Psoas muscle (tissue), 8 donors: Measurements from ENCODE around the gene CLIP2. TPM values are rescaled to one million over a fixed set of nuclear protein-coding genes. Genes with fewer than 3 reads are reported as not detected.
"Not testable (repeated sequence)": the region's sequence is repeated elsewhere in the genome, so short reads cannot be mapped to it uniquely, and the experiment has no call there.

ENCODE experiments used
- ATAC-seq, 4 donors: fragments of 200-7000 bp; cut with Tn5 transposase; one replicate each; pipeline ENCODE4 v1.9.1; 2020; ENCODE audit warnings: moderate library complexity in 3 of 4, mild to moderate bottlenecking in 2 of 4
- DNase-seq, 2 donors: peaks; one replicate each; pipeline ENCODE4 v3.0.0-alpha.2; 2020
- H3K27ac ChIP-seq: fragments of 200-600 bp; one replicate; pipeline ENCODE4 v1.8.0; 2022
- H3K27me3 ChIP-seq, 3 donors: fragments of 200-600 bp in 1 of 3; one replicate each; pipeline versions ENCODE4 v1.6.1 to v1.8.0; 2013 to 2022; ENCODE audit warnings: low read length in 2 of 3, mild to moderate bottlenecking in 2 of 3, moderate library complexity in 1 of 3; ENCODE audit not compliant: insufficient read depth in 3 of 3
- H3K36me3 ChIP-seq, 2 donors: fragments of 200-600 bp in 1 of 2; one replicate each; pipeline versions ENCODE4 v1.6.1 to v1.8.0; 2013 to 2022; ENCODE audit warnings: low read depth in 1 of 2, mild to moderate bottlenecking in 1 of 2, moderate library complexity in 1 of 2; ENCODE audit not compliant: insufficient read depth in 1 of 2
- H3K4me1 ChIP-seq: fragments of 200-600 bp; one replicate; pipeline ENCODE4 v1.8.0; 2022
- H3K4me3 ChIP-seq: fragments of 200-600 bp; one replicate; pipeline ENCODE4 v1.8.0; 2022; ENCODE audit warnings: mild to moderate bottlenecking
- H3K9me3 ChIP-seq: fragments of 200-600 bp; one replicate; pipeline ENCODE4 v1.8.0; 2022
- WGBS, 3 donors: extraction: QIAGEN DNeasy Blood & Tissue Kit; methylation state at CpG; one replicate each; pipeline versions ENCODE4 v1.1.6 to v1.1.7; 2013; 5-methylcytosine and 5-hydroxymethylcytosine counted together
- intact Hi-C, 2 donors: fragments of 100-400 bp; cut with DNase I; formaldehyde crosslinking; loops; one replicate each; pipeline versions ENCODE4 v1.11.0 to v1.14.2; 2022
- polyA plus RNA-seq, 3 donors: library from polyadenylated mRNA; stranded (reverse); fragments of 200-250 nt; gene quantifications; one replicate each; pipeline ENCODE4 v1.2.3, GENCODE V29; 2013
- total RNA-seq, 4 donors: library from RNA; stranded (reverse); fragmentation: NEBNext Ultra II Directional in 2 of 4; extraction: Animal tissue kit (Norgen Biotek cat#: 25700) in 2 of 4; gene quantifications; one replicate each; pipeline versions ENCODE4 v1.2.1 to v1.2.4, GENCODE V29; 2021 to 2023
- TF ChIP-seq, protein P1 (sequence below): fragments of 200-600 bp; IDR thresholded peaks from one replicate; pipeline ENCODE4 v1.8.0; 2022; ENCODE audit warnings: antibody characterized with exemption
- donor health status: healthy with polysubstance abuse.
- donor health status: DM: no; HTN: no; CAD: no; lungs with moderate emphysema.
- donor health status: Bipolar disorder and iron deficiency.
- donor health status: healthy.
- donor health status: DM: yes; HTN: yes; CAD: no.
- donor health status: DM: no; HTN: no; CAD: no.
- donor health status: DM: no; HTN: no; CAD: no.
- donor health status: DM: yes; HTN: yes; CAD: no.

CLIP2 gene
- total and polyA plus RNA-seq, 7 donors: 1.5 to 4.3 (median 2.2) TPM

- 39 to 52% (median 48%) methylated on average over 3 of the region's 3 CpGs for WGBS, 3 donors
- peaks cover 0 to 12% of the 10 kb centered on the region in 2 donors for H3K36me3 ChIP-seq
- H3K4me1 ChIP-seq, DNase-seq, intact Hi-C loops, H3K27me3 ChIP-seq, H3K9me3 ChIP-seq, H3K27ac ChIP-seq, H3K4me3 ChIP-seq: not testable (repeated sequence)
- ATAC-seq: peak; percentile 25 to 66 (median 55)
- TF ChIP-seq, protein P1, sequence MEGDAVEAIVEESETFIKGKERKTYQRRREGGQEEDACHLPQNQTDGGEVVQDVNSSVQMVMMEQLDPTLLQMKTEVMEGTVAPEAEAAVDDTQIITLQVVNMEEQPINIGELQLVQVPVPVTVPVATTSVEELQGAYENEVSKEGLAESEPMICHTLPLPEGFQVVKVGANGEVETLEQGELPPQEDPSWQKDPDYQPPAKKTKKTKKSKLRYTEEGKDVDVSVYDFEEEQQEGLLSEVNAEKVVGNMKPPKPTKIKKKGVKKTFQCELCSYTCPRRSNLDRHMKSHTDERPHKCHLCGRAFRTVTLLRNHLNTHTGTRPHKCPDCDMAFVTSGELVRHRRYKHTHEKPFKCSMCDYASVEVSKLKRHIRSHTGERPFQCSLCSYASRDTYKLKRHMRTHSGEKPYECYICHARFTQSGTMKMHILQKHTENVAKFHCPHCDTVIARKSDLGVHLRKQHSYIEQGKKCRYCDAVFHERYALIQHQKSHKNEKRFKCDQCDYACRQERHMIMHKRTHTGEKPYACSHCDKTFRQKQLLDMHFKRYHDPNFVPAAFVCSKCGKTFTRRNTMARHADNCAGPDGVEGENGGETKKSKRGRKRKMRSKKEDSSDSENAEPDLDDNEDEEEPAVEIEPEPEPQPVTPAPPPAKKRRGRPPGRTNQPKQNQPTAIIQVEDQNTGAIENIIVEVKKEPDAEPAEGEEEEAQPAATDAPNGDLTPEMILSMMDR: peak; percentile 22
Measured at GRCh38 chr7:74394601-74395000, 105.4 kb downstream of the CLIP2 start.

- Histone ChIP-seq H3K27me3 (no peaks in the 10 kb centered on the region), H3K36me3 (peaks cover 0 to 12% of the 10 kb centered on the region in 2 donors), H3K4me3 (no peak overlapping the region), H3K9me3 (no peaks in the 10 kb centered on the region), H3K4me1 (no peaks in the 10 kb centered on the region), H3K27ac (no peak overlapping the region)
- intact Hi-C loops: no loop called here
- TF ChIP-seq, protein P1: no peak
- WGBS, 3 donors: 52 to 93% (median 84%) methylated on average over 4 of the region's 4 CpGs
- no peak for DNase-seq
- ATAC-seq: no peak
Measured at GRCh38 chr7:74395745-74396311, 106.6 kb downstream of the CLIP2 start.

DNA sequence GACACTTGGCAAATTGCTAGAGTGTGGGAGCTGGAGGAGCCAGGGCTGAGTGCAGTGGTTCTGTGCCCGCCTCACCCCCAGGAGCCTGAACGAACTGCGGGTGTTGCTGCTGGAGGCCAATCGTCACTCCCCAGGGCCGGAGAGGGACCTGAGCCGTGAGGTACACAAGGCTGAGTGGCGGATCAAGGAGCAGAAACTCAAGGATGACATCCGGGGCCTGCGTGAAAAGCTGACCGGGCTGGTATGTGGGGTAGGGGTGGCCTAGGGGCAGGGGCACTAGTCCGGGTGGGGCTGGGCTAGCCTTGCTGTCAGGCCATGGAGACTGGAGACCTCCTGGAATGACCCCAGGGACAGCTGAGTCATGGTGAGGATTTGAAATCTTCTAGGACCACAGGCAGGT, 107.8 kb downstream of the CLIP2 start:
- Histone ChIP-seq H3K27ac (no peak overlapping the region), H3K4me3 (no peak overlapping the region), H3K9me3 (no peaks in the 10 kb centered on the region), H3K4me1 (no peaks in the 10 kb centered on the region), H3K36me3 (peaks cover 0 to 12% of the 10 kb centered on the region in 2 donors), H3K27me3 (no peaks in the 10 kb centered on the region)
- TF ChIP-seq, protein P1: no peak
- intact Hi-C loops: no loop called here
- 95 to 97% (median 96%) methylated on average over 11 of the region's 11 CpGs for WGBS, 3 donors
- no peak for ATAC-seq
- no peak for DNase-seq

DNA sequence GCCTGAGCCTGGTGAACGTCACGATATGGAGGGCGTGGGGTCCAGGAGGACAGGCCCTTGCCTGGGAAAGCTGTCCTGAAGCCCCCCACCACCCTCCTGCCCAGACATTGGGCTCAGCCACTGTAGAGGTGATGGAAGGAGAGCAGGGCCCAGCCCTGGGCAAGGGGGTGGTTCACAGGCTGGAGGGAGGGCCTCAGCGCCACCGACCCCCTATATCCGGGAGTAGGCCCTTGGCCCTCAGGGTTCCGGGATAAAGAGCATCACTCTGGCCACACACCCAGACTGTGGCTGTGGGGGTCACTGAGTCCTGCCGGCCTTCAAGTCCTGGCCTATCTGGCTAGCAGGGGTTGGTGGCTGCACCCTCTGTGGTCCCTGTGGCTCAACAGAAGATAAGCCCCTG, 109.2 kb downstream of the CLIP2 start:
- no peak for ATAC-seq
- Histone ChIP-seq H3K4me1 (no peaks in the 10 kb centered on the region), H3K27me3 (no peaks in the 10 kb centered on the region), H3K4me3 (no peak overlapping the region), H3K36me3 (peaks cover 0 to 12% of the 10 kb centered on the region in 2 donors), H3K27ac (no peak overlapping the region), H3K9me3 (no peaks in the 10 kb centered on the region)
- TF ChIP-seq, protein P1: no peak
- intact Hi-C loops: no loop called here
- no peak for DNase-seq
- WGBS, 3 donors: 91 to 97% (median 97%) methylated on average over 8 of the region's 8 CpGs

- DNase-seq (no peak), ATAC-seq (no peak)
- Histone ChIP-seq H3K27me3 (no peaks in the 10 kb centered on the region), H3K36me3 (peaks cover 0 to 12% of the 10 kb centered on the region in 2 donors), H3K4me1 (no peaks in the 10 kb centered on the region), H3K4me3 (no peak overlapping the region), H3K27ac (no peak overlapping the region), H3K9me3 (no peaks in the 10 kb centered on the region)
- intact Hi-C loops: no loop called here
- 86 to 90% (median 87%) methylated on average over 6 of the region's 6 CpGs for WGBS, 3 donors
- TF ChIP-seq, protein P1: no peak
Measured at GRCh38 chr7:74399006-74399405, 109.8 kb downstream of the CLIP2 start.
